AG09309 (cell line): ENCODE measurements around the gene UBE2L6.
"Not testable (repeated sequence)": the region's sequence is repeated elsewhere in the genome, so short reads cannot be mapped to it uniquely, and the experiment has no call there.

Experiments
- DNase-seq: peaks from one replicate; pipeline ENCODE4 v3.0.0-alpha.2; 2010; ENCODE audit warnings: low read depth
- H3K4me3 ChIP-seq: 2 replicates; pipeline ENCODE4 v1.5.1; 2011; ENCODE audit warnings: mild to moderate bottlenecking, low read depth, low read length, moderate library complexity; ENCODE audit not compliant: control insufficient read depth
- CTCF ChIP-seq: IDR thresholded peaks from 2 replicates; pipeline ENCODE4 v1.5.1; 2011; ENCODE audit warnings: mild to moderate bottlenecking, low read depth, low read length, inconsistent platforms; ENCODE audit not compliant: insufficient read depth, control insufficient read depth; ENCODE audit errors: missing control alignments

Gene UBE2L6

GRCh38 chr11:57541169-57541568 is 26.3 kb downstream of the UBE2L6 start:
- DNase-seq, result no peak
- TF ChIP-seq CTCF, result no peak
- no peak overlapping the region for H3K4me3 ChIP-seq

GRCh38 chr11:57539342-57539741 is 28.1 kb downstream of the UBE2L6 start:
- no peak for TF ChIP-seq CTCF
- no peak overlapping the region for H3K4me3 ChIP-seq
- no peak for DNase-seq

GRCh38 chr11:57536947-57537619 is 30.4 kb downstream of the UBE2L6 start, which contains the start of gene SMTNL1:
Gene SMTNL1, plus strand, starts transcription at chr11:57537595. Its CDS starts 5,048 bp downstream, at chr11:57542643.
- TF ChIP-seq CTCF, result no peak
- DNase-seq, result no peak
- no peak within 1 kb of the TSS for H3K4me3 ChIP-seq

GRCh38 chr11:57534449-57534848 is 33.0 kb downstream of the UBE2L6 start:
- not testable (repeated sequence) for H3K4me3 ChIP-seq, DNase-seq

GRCh38 chr11:57530596-57531507 is 36.6 kb downstream of the UBE2L6 start, which contains the start of gene TIMM10:
Gene TIMM10, minus strand, starts transcription at chr11:57530754. Its CDS starts 565 bp downstream, at chr11:57530189.
- peak within 1 kb of the TSS; percentile 94 for H3K4me3 ChIP-seq
- peak; percentile 80 for DNase-seq
- no peak for TF ChIP-seq CTCF

- no peak for DNase-seq
- H3K4me3 ChIP-seq, result peak overlapping the region; percentile 94
- no peak for TF ChIP-seq CTCF
These were observed 37.3 kb downstream of the UBE2L6 start for GRCh38 chr11:57530215-57530595.

GRCh38 chr11:57529012-57529411 is 38.5 kb downstream of the UBE2L6 start:
- no peak for DNase-seq
- TF ChIP-seq CTCF, result no peak
- no peak overlapping the region for H3K4me3 ChIP-seq
